GM12892 (cell line): ENCODE results near the gene KLK5.

Experiments
- POLR2A ChIP-seq: IDR thresholded peaks from 2 replicates; pipeline ENCODE4 v1.6.1; 2011; ENCODE audit warnings: low read depth, low read length, control low read depth
- POLR2AphosphoS5 ChIP-seq: IDR thresholded peaks from 2 replicates; pipeline ENCODE4 v1.6.1; 2011; ENCODE audit warnings: low read depth, low read length, control low read depth
- TAF1 ChIP-seq: IDR thresholded peaks from 2 replicates; pipeline ENCODE4 v1.6.1; 2011; ENCODE audit warnings: low read depth, mild to moderate bottlenecking, control low read depth, low read length, borderline replicate concordance

DNA sequence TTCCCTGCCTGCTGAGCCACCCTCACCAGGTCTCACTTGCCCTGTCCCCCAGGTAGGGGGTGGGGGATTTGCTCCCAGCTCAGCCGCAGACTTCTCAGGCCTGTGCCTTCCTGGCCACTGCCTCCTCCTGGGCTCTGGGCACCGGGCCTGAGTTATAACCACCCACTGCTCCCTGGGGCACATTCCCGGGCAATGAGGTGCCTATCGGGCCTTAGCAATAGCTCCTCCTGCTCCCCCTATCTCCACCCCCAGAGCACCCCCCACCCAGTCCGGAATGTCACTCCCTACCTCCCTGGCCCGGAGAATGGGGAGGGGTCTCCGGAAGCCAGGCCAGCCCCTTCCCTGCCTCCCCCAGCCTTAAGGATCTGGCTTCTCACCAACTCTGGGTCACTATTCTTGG, at the start of gene KLK5:
- TF ChIP-seq POLR2A: no peak
- TF ChIP-seq POLR2AphosphoS5: no peak
- no peak for TF ChIP-seq TAF1
